IPS-NIHi7 (cell line): Measurements from ENCODE around the gene OR2G2.

ENCODE experiments used
- DNase-seq: peaks from one replicate; pipeline ENCODE4 v3.0.0; 2012; ENCODE audit warnings: mixed read lengths; ENCODE audit errors: extremely low spot score

The OR2G2 gene

GRCh38 chr1:247588060-247588459 lies at the start of gene OR2G2:
TSS of gene OR2G2 (plus strand) at chr1:247588360. CDS start at chr1:247588360, 0 bp downstream.
- DNase-seq: no peak

- DNase-seq: no peak
These were observed 49.6 kb upstream of the OR2G2 start for GRCh38 chr1:247538561-247538960.

GRCh38 chr1:247539215-247539614 lies 48.9 kb upstream of the OR2G2 start:
- no peak for DNase-seq

- DNase-seq: no peak
These were observed 47.6 kb upstream of the OR2G2 start for GRCh38 chr1:247540581-247540980.

- no peak for DNase-seq
These were observed 45.3 kb upstream of the OR2G2 start for GRCh38 chr1:247542811-247543210.

- no peak for DNase-seq
These were observed 40.1 kb upstream of the OR2G2 start for GRCh38 chr1:247548092-247548491.

- no peak for DNase-seq
These were observed 39.4 kb upstream of the OR2G2 start, which contains the start of gene GCSAML for GRCh38 chr1:247548769-247549182. TSS of gene GCSAML (plus strand) at chr1:247549134. CDS start at chr1:247549192, 58 bp downstream.

- DNase-seq: no peak
These were observed 36.4 kb upstream of the OR2G2 start for GRCh38 chr1:247551721-247552120.

- no peak for DNase-seq
These were observed 35.9 kb upstream of the OR2G2 start for GRCh38 chr1:247552231-247552630.

GRCh38 chr1:247557926-247558674 lies 30.1 kb upstream of the OR2G2 start:
- no peak for DNase-seq

GRCh38 chr1:247561711-247562110 lies 26.4 kb upstream of the OR2G2 start:
- no peak for DNase-seq

- DNase-seq: no peak
These were observed 26.0 kb upstream of the OR2G2 start for GRCh38 chr1:247562198-247562597.

- no peak for DNase-seq
These were observed 13.9 kb upstream of the OR2G2 start for GRCh38 chr1:247574236-247574635.

GRCh38 chr1:247574664-247575063 lies 13.5 kb upstream of the OR2G2 start:
- no peak for DNase-seq

- DNase-seq: no peak
These were observed 11.6 kb upstream of the OR2G2 start for GRCh38 chr1:247576514-247576913.

GRCh38 chr1:247578946-247579460 lies 9.2 kb upstream of the OR2G2 start:
- no peak for DNase-seq

- no peak for DNase-seq
These were observed 17.1 kb downstream of the OR2G2 start, which contains the start of gene OR2G3 for GRCh38 chr1:247605286-247605685. TSS of gene OR2G3 (plus strand) at chr1:247605586. CDS start at chr1:247605586, 0 bp downstream.

GRCh38 chr1:247613405-247613804 lies 25.2 kb downstream of the OR2G2 start:
- DNase-seq: no peak

GRCh38 chr1:247614625-247615024 lies 26.5 kb downstream of the OR2G2 start:
- no peak for DNase-seq

GRCh38 chr1:247627951-247628350 lies 39.8 kb downstream of the OR2G2 start:
- no peak for DNase-seq

- no peak for DNase-seq
These were observed 49.9 kb downstream of the OR2G2 start for GRCh38 chr1:247638011-247638410.

GRCh38 chr1:247638781-247639180 lies 50.6 kb downstream of the OR2G2 start:
- no peak for DNase-seq
